HUDEP-2 (cell line): ENCODE data around the gene CGNL1.

Experiments used
- DNase-seq, 76 experiments: peaks; one replicate each; lab custom pipeline; 2025; ENCODE audit not compliant: unreplicated experiment in 76 of 76; lab: John Stamatoyannopoulos, UW

The CGNL1 gene

GRCh38 chr15:57540211-57540610 is 163.9 kb downstream of the CGNL1 start:
- DNase-seq, result no peak

- no peak for DNase-seq
These were observed 164.4 kb downstream of the CGNL1 start for GRCh38 chr15:57540736-57541135.

DNA sequence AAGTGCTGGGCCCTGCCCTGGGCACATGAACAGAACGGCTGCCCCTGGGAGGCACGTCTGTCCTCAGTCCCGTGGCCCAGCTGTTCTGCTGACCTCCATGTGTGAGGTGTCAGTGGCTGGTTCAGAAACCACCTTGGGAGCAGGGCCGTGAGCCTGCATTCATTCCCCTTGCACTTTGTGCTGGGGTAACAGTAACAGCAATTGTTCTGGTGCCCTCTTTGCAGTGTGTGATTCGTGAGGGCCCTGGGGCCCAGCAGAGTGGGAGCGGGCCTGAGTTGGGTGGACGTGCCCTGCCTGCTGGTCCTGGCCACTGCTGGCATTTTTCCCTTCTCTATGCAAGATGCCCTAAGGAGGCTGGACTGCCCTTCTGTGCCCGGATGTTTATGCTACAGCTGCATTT is 165.0 kb downstream of the CGNL1 start:
- DNase-seq, result no peak

DNA sequence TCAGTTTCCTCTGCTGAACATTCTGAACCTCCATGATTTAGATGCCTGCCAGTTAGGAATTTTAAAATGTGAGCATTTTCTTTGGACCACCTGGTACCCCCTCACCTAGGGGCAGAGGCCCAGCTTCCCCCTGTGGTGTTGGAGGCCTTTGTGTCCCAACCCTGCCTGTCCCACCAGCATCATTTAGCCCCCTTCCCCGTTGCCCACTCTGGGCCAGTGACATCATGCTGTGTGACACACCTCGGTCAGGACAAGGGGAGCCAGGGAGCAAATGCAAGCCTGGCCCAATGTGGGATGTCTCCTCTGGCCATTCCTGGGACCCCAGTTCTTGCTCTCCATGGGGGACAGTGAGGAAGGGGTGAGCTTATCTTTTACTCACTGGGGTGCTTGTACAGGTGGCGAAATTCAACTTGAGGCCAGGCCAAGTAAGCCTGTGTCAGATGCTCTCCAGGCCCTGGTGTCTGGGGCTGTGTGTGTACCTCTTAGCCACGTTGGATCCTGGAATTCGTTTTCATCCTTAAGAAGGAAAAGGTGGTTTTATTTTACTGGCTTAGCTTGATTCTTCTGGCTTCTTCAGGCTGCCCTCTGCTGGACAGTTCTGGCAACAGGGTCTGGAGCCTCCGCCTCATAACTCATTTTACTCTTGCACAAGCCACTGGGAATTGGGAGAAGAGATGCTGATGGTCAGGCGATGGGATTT is 165.7 kb downstream of the CGNL1 start:
- peak in 26 of 76 experiments; percentile 0 to 59 (median 15) for DNase-seq

- DNase-seq, result no peak
These were observed 166.2 kb downstream of the CGNL1 start for GRCh38 chr15:57542505-57542817.

- DNase-seq, result no peak
These were observed 168.7 kb downstream of the CGNL1 start for GRCh38 chr15:57544848-57545480.

DNA sequence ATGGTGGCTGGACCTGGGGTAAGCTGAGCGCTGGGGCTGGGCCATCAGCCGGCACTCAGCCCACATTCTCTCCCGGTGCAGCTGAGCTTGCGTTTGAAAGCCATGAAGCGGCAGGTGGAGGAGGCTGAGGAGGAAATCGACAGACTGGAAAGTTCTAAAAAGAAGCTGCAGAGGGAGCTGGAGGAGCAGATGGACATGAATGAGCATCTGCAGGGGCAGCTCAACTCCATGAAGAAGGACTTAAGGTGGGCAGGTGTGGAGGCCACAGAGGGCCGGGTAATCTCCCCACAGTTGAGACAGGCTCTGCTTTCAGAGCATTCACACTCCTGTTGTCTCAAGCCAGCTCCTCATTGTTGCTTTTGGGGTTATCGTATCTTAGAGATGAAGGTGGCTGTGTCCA is 169.7 kb downstream of the CGNL1 start:
- no peak for DNase-seq

DNA sequence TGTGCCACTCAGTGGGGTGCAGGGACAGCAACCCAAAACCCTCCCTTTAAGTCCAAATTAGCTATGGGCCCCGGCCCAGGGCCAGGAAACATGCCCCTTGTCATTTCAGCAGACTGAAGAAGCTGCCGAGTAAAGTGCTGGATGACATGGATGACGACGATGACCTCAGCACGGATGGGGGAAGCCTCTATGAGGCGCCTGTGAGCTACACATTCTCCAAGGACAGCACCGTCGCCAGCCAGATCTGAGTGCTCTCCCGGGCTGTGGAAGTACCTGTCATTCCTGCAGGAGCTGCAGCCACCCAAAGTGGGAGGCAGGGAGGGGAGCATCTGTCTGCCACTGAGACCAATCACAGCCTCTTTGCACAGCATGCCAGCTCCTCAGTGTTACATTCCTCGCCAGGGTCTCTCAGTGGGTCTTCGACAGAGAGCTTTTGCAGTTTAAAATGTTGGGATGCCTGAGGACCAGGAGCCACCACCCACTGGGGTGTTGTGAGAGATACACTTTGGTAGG is 171.0 kb downstream of the CGNL1 start:
- no peak for DNase-seq

DNA sequence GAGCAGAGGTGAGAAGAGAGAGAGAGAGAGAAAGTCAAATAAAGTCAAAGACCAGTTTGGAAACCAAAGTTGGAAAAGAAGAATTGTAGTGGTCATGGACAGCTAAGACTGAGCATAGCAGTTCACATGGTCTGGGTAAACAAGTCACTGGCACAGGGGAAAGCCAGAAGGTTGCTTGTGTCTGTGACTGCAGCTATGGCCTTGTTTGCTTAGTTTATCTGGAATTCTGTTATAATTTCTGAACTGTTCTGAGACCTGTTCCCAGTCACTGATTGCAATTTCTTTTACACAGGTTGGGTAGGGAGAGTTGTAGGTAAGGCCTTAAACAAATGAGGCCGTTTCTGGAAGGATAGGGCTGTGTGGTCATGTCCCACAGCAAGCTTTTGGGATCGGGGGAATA is 172.0 kb downstream of the CGNL1 start:
- no peak for DNase-seq

DNA sequence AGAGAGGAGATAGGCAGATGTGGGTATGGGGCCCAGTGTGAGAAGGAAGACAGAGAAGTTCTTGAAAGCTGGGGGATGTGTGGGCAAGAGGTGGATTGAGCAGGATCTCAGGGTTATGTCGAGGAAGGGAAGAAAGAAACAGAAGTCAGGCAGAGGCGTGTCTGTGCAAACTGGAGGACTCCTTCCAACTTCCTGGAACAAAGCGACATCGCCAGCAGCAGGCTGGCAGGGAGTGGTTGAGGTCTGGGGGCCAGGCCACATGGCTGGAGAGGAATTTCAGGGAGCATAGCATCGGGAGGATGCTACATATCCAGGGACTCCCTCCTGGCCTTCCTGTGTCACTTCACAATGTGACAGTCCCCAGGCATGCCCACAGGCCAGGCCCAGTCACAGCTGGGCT is 172.5 kb downstream of the CGNL1 start:
- no peak for DNase-seq

- DNase-seq, result no peak
These were observed 173.6 kb downstream of the CGNL1 start for GRCh38 chr15:57549935-57550334.

DNA sequence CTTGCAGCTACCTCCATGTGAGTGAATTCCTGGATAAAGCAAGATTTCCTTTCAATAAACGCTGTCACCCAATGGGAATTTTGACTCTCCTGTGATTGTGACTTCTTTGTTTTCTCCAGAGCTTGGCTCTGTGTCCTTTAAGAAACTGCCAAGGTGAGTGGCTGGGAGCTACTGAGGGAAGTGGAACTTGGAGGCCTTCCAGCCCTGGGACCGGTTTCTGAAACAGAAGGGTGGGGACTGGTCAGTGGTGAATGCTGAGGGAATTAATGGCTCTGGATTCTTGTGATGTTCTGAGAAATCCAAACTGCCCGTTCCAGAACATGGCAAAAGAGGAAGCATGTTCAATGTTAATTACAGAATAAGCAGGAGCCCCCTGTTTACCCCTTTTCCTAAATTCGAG is 174.3 kb downstream of the CGNL1 start:
- no peak for DNase-seq

- DNase-seq, result no peak
These were observed 175.7 kb downstream of the CGNL1 start for GRCh38 chr15:57551715-57552677.

- DNase-seq, result no peak
These were observed 176.5 kb downstream of the CGNL1 start for GRCh38 chr15:57552678-57553334.

GRCh38 chr15:57553526-57553925 is 177.2 kb downstream of the CGNL1 start:
- DNase-seq, result no peak

GRCh38 chr15:57554063-57554811 is 177.9 kb downstream of the CGNL1 start:
- no peak for DNase-seq

DNA sequence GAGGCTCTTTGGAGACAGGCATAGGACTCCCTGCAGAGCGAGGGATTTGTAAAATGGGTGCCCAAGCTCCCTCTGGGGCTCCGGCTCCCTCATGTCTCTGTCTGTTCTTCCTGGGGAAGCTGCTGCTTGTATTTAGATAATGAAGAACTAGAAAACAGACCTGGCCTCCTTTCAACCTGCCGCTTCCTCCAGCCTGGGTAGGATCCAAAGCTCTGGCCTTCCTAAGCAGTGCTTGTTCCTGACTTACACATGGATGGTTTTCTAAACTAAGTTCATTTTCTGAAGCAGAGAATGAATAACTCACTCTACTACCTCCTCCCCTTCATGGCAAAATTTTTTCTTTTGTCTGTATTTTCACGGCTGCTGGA is 178.5 kb downstream of the CGNL1 start:
- no peak for DNase-seq

GRCh38 chr15:57555270-57555669 is 179.0 kb downstream of the CGNL1 start:
- DNase-seq, result no peak

GRCh38 chr15:57556040-57556439 is 179.7 kb downstream of the CGNL1 start:
- no peak for DNase-seq

GRCh38 chr15:57557267-57557666 is 181.0 kb downstream of the CGNL1 start:
- no peak for DNase-seq
